IMR-90 (cell line): ENCODE measurements around the gene PKD1. TPM values are rescaled to one million over a fixed set of nuclear protein-coding genes. Genes with fewer than 3 reads are reported as not detected.

Experiments
- ATAC-seq: fragments of 200-7000 bp; cut with Tn5 transposase; 2 replicates; pipeline ENCODE4 v1.9.1; 2020; ENCODE audit warnings: low read depth, mild to moderate bottlenecking, moderate library complexity
- BruUV-seq: library from RNA; stranded (reverse); fragments of 400-500 nt; replicated peaks from 2 replicates; lab custom pipeline; 2021; lab: Mats Ljungman, UMichigan
- CTCF ChIA-PET: fragments of 300-600 bp; formaldehyde crosslinking; extraction: SDS; loops from one replicate; lab custom pipeline; 2021; ENCODE audit warnings: antibody characterized with exemption; lab: Yijun Ruan, JAX
- POLR2A ChIA-PET: fragments of 300-600 bp; sonication (Branson Sonifier 250); formaldehyde crosslinking; loops from one replicate; lab custom pipeline; 2022; ENCODE audit warnings: antibody characterized with exemption; ENCODE audit not compliant: unreplicated experiment; lab: Charles Lee
- DNase-seq: peaks from one replicate; pipeline ENCODE4 v3.0.0; 2013
- H2AFZ ChIP-seq: replicated peaks from 2 replicates; pipeline ENCODE3; 2013; ENCODE audit warnings: low read length, mild to moderate bottlenecking; ENCODE audit not compliant: poor library complexity
- H2AK5ac ChIP-seq: 2 replicates; pipeline ENCODE4 v1.6.1; 2013; ENCODE audit warnings: low read depth, low read length, inconsistent platforms
- H2AK9ac ChIP-seq: replicated peaks from 2 replicates; pipeline ENCODE3; 2013; ENCODE audit warnings: mild to moderate bottlenecking, low read depth, low read length, moderate library complexity; ENCODE audit not compliant: poor library complexity
- H2BK120ac ChIP-seq: 2 replicates; pipeline ENCODE4 v1.6.1; 2013; ENCODE audit warnings: low read depth, low read length, inconsistent platforms
- H2BK15ac ChIP-seq: 3 replicates; pipeline ENCODE4 v1.6.1; 2013; ENCODE audit warnings: low read depth, low read length, inconsistent platforms
- H2BK20ac ChIP-seq: 2 replicates; pipeline ENCODE4 v1.6.1; 2013; ENCODE audit warnings: low read depth, mild to moderate bottlenecking, inconsistent platforms, low read length, moderate library complexity
- H2BK5ac ChIP-seq: 2 replicates; pipeline ENCODE4 v1.6.1; 2013; ENCODE audit warnings: mild to moderate bottlenecking, low read depth, low read length, inconsistent platforms; ENCODE audit not compliant: poor library complexity, severe bottlenecking
- H3K14ac ChIP-seq: replicated peaks from 2 replicates; pipeline ENCODE4 v1.6.1; 2013; ENCODE audit warnings: low read depth, low read length, inconsistent platforms
- H3K18ac ChIP-seq: 2 replicates; pipeline ENCODE4 v1.6.1; 2013; ENCODE audit warnings: low read depth, low read length, control low read depth
- H3K23ac ChIP-seq: 2 replicates; pipeline ENCODE4 v1.6.1; 2013; ENCODE audit warnings: low read depth, low read length, inconsistent platforms
- H3K27ac ChIP-seq: 2 replicates; pipeline ENCODE4 v1.5.1; 2013; ENCODE audit warnings: mild to moderate bottlenecking, control low read depth, low read length; ENCODE audit not compliant: insufficient read depth
- H3K27me3 ChIP-seq: 2 replicates; pipeline ENCODE4 v1.6.1; 2013; ENCODE audit warnings: low read length; ENCODE audit not compliant: control insufficient read depth, insufficient read depth
- H3K36me3 ChIP-seq: 2 replicates; pipeline ENCODE4 v1.6.1; 2013; ENCODE audit warnings: low read length, mixed read lengths; ENCODE audit not compliant: control insufficient read depth, insufficient read depth
- H3K4ac ChIP-seq: 2 replicates; pipeline ENCODE4 v1.6.1; 2013; ENCODE audit warnings: low read depth, low read length, inconsistent platforms
- H3K4me1 ChIP-seq: 2 replicates; pipeline ENCODE4 v1.6.1; 2013; ENCODE audit warnings: low read length, mixed read lengths; ENCODE audit not compliant: control insufficient read depth, insufficient read depth
- H3K4me2 ChIP-seq: 2 replicates; pipeline ENCODE4 v1.6.1; 2013; ENCODE audit warnings: low read depth, mild to moderate bottlenecking, control low read depth, low read length, moderate library complexity
- H3K4me3 ChIP-seq: 2 replicates; pipeline ENCODE4 v1.5.1; 2013; ENCODE audit warnings: low read depth, mild to moderate bottlenecking, control low read depth, low read length, moderate library complexity; ENCODE audit not compliant: insufficient read depth
- H3K56ac ChIP-seq: 2 replicates; pipeline ENCODE4 v1.6.1; 2013; ENCODE audit warnings: low read length, inconsistent platforms; ENCODE audit not compliant: insufficient read depth; ENCODE audit errors: extremely low read depth
- H3K79me1 ChIP-seq, 2 experiments: 2 replicates each; pipeline ENCODE4 v1.6.1; 2013; ENCODE audit warnings: low read length in 2 of 2, inconsistent platforms in 1 of 2, low read depth in 1 of 2
- H3K9ac ChIP-seq: 2 replicates; pipeline ENCODE4 v1.6.1; 2013; ENCODE audit warnings: low read depth, low read length, control low read depth
- H3K9me1 ChIP-seq: 2 replicates; pipeline ENCODE4 v1.6.1; 2013; ENCODE audit warnings: low read length, inconsistent platforms; ENCODE audit not compliant: insufficient read depth
- H3K9me3 ChIP-seq: 2 replicates; pipeline ENCODE4 v1.6.1; 2013; ENCODE audit warnings: low read length; ENCODE audit not compliant: control insufficient read depth, insufficient read depth
- H4K20me1 ChIP-seq: 2 replicates; pipeline ENCODE4 v1.6.1; 2013; ENCODE audit warnings: low read length, inconsistent platforms; ENCODE audit not compliant: insufficient read depth
- H4K5ac ChIP-seq: 2 replicates; pipeline ENCODE4 v1.6.1; 2013; ENCODE audit warnings: mild to moderate bottlenecking, low read depth, low read length, control low read depth
- H4K8ac ChIP-seq, 2 experiments: 2 replicates each; pipeline ENCODE4 v1.6.1; 2013; ENCODE audit warnings: low read depth in 2 of 2, low read length in 2 of 2, control low read depth in 1 of 2, inconsistent platforms in 1 of 2
- H4K91ac ChIP-seq: 2 replicates; pipeline ENCODE4 v1.6.1; 2013; ENCODE audit warnings: low read depth, low read length, inconsistent platforms; ENCODE audit not compliant: insufficient read depth
- BHLHE40 ChIP-seq: fragments of 150-350 bp; IDR thresholded peaks from 2 replicates; pipeline ENCODE4 v1.6.1; 2016; ENCODE audit warnings: mild to moderate bottlenecking, low read depth, low read length
- CEBPB ChIP-seq: IDR thresholded peaks from 2 replicates; pipeline ENCODE4 v1.6.1; 2012; ENCODE audit warnings: low read depth, low read length, improper control_type of control experiment
- CHD1 ChIP-seq: IDR thresholded peaks from 2 replicates; pipeline ENCODE4 v1.6.1; 2012; ENCODE audit warnings: low read depth, low read length, improper control_type of control experiment
- FOS ChIP-seq: fragments of 150-350 bp; IDR thresholded peaks from 2 replicates; pipeline ENCODE4 v1.6.1; 2016; ENCODE audit warnings: low read depth, low read length
- MAFK ChIP-seq: IDR thresholded peaks from 2 replicates; pipeline ENCODE4 v1.6.1; 2012; ENCODE audit warnings: low read depth, low read length, improper control_type of control experiment
- MXI1 ChIP-seq: IDR thresholded peaks from 2 replicates; pipeline ENCODE4 v1.6.1; 2012; ENCODE audit warnings: low read depth, mild to moderate bottlenecking, low read length, moderate library complexity, borderline replicate concordance
- NFE2L2 ChIP-seq: fragments of 150-350 bp; IDR thresholded peaks from 2 replicates; pipeline ENCODE4 v1.6.1; 2016; ENCODE audit warnings: low read depth, mild to moderate bottlenecking, low read length
- POLR2A ChIP-seq: IDR thresholded peaks from 2 replicates; pipeline ENCODE4 v1.6.1; 2012; ENCODE audit warnings: mild to moderate bottlenecking, low read depth, low read length
- RAD21 ChIP-seq: IDR thresholded peaks from 2 replicates; pipeline ENCODE4 v1.6.1; 2012; ENCODE audit warnings: low read length, improper control_type of control experiment
- RFX5 ChIP-seq: IDR thresholded peaks from 2 replicates; pipeline ENCODE4 v1.8.0; 2012; ENCODE audit warnings: low read depth, mild to moderate bottlenecking, low read length, moderate library complexity
- SMC3 ChIP-seq: fragments of 150-350 bp; IDR thresholded peaks from 2 replicates; pipeline ENCODE4 v1.6.1; 2016; ENCODE audit warnings: low read depth, mild to moderate bottlenecking, antibody characterized with exemption, low read length, moderate library complexity
- WGBS, 2 experiments: methylation state at CpG; one replicate each; pipeline versions ENCODE4 v1.1.5 to v1.1.7; 2013; ENCODE audit warnings: missing lambda C conversion rate in 2 of 2; ENCODE audit not compliant: insufficient read length in 1 of 2; ENCODE audit errors: extremely low coverage in 2 of 2; 5-methylcytosine and 5-hydroxymethylcytosine counted together
- dilution Hi-C: fragments of 300-500 bp; cut with HindIII; formaldehyde crosslinking; loops from one replicate; pipeline ENCODE4 v1.14.3; 2018; ENCODE audit warnings: low sequenced_read_pairs; ENCODE audit not compliant: unreplicated experiment
- in situ Hi-C: fragments of 300-500 bp; cut with MboI; formaldehyde crosslinking; loops from 3 replicates; pipeline ENCODE4 v1.14.3; 2019; ENCODE audit warnings: low sequenced_read_pairs, inconsistent platforms, mixed read lengths
- intact Hi-C: fragments of 100-400 bp; cut with micrococcal nuclease; formaldehyde crosslinking; loops from 2 replicates; pipeline ENCODE4 v1.10.0; 2022
- polyA plus RNA-seq, 3 experiments: library from polyadenylated mRNA; depleted of rRNA; stranded (reverse); fragments of >200 nt; gene quantifications; 2 replicates each; pipeline ENCODE4 v1.2.3, GENCODE V29; 2012; ENCODE audit warnings: low replicate concordance in 1 of 3
- total RNA-seq: library from RNA; depleted of rRNA; stranded (reverse); fragments of >200 nt; gene quantifications from 2 replicates; pipeline ENCODE4 v1.2.3, GENCODE V29; 2012
- TF ChIP-seq, protein P1 (sequence below): fragments of 150-350 bp; IDR thresholded peaks from 2 replicates; pipeline ENCODE4 v1.6.1; 2016; ENCODE audit warnings: low read depth, mild to moderate bottlenecking, low read length, moderate library complexity, borderline replicate concordance
- TF ChIP-seq, protein P2 (sequence below): conservative IDR thresholded peaks from 2 replicates; pipeline ENCODE4 v1.5.1; 2012; ENCODE audit warnings: mild to moderate bottlenecking, low read depth, low read length, improper control_type of control experiment

Gene PKD1
- total and polyA plus RNA-seq, 2 of the 4 experiments (the other 2 are of a cell fraction) = 7.9 to 97.3 TPM

DNA sequence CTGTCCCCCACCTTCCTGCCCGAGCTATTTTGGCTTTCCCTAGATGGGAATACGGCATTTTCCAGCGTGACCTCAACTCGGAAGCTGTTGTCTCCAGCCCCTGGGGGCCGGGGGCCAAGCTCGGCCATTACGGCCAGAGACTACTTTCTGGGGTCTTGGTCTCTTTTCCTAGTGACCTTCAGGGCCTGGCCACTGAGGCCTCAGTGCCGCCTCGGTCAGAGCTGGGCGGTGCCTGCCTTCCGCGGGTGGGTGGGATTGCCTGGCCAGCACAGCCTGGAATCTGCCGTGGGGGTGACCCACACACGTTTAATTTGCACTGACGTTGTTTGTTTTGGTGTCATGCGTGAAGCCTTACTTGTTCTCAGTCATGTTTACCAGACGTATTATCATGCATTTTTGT is 58.7 kb downstream of the PKD1 start:
- Histone ChIP-seq H3K27me3 (no peaks in the 10 kb centered on the region), H2BK20ac (no peak overlapping the region), H3K23ac (no peak overlapping the region), H3K9me1 (no peaks in the 10 kb centered on the region), H2AFZ (no peak overlapping the region), H4K5ac (no peak overlapping the region), H4K91ac (no peak overlapping the region), H4K8ac (no peak overlapping the region), H3K18ac (no peak overlapping the region), H4K20me1 (no peaks in the 10 kb centered on the region), H3K36me3 (peaks cover 65% of the 10 kb centered on the region), H3K9ac (no peak overlapping the region), H2BK15ac (no peak overlapping the region), H3K4ac (no peak overlapping the region), H3K14ac (no peak overlapping the region), H3K4me1 (peaks cover 1% of the 10 kb centered on the region; the same call in 1 of the 2 replicates), H2AK9ac (no peak overlapping the region), H2AK5ac (no peak overlapping the region), H3K4me3 (no peak overlapping the region), H3K4me2 (no peak overlapping the region), H3K79me1 (no peaks in the 10 kb centered on the region; a peak in 1 of 4 replicates), H3K9me3 (no peaks in the 10 kb centered on the region), H2BK120ac (no peak overlapping the region), H3K27ac (no peak overlapping the region), H3K56ac (no peak overlapping the region), H2BK5ac (no peak overlapping the region)
- CTCF ChIA-PET = no interaction called here
- dilution Hi-C loops = no loop called here
- no peak for TF ChIP-seq NFE2L2
- no peak for TF ChIP-seq MAFK
- no peak for TF ChIP-seq FOS
- TF ChIP-seq, protein P1, sequence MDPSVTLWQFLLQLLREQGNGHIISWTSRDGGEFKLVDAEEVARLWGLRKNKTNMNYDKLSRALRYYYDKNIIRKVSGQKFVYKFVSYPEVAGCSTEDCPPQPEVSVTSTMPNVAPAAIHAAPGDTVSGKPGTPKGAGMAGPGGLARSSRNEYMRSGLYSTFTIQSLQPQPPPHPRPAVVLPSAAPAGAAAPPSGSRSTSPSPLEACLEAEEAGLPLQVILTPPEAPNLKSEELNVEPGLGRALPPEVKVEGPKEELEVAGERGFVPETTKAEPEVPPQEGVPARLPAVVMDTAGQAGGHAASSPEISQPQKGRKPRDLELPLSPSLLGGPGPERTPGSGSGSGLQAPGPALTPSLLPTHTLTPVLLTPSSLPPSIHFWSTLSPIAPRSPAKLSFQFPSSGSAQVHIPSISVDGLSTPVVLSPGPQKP = no peak
- TF ChIP-seq SMC3 = no peak
- TF ChIP-seq CHD1 = no peak
- TF ChIP-seq RAD21 = no peak
- TF ChIP-seq MXI1 = no peak
- no peak for TF ChIP-seq CEBPB
- no peak for TF ChIP-seq POLR2A
- no peak for TF ChIP-seq BHLHE40
- TF ChIP-seq, protein P2, sequence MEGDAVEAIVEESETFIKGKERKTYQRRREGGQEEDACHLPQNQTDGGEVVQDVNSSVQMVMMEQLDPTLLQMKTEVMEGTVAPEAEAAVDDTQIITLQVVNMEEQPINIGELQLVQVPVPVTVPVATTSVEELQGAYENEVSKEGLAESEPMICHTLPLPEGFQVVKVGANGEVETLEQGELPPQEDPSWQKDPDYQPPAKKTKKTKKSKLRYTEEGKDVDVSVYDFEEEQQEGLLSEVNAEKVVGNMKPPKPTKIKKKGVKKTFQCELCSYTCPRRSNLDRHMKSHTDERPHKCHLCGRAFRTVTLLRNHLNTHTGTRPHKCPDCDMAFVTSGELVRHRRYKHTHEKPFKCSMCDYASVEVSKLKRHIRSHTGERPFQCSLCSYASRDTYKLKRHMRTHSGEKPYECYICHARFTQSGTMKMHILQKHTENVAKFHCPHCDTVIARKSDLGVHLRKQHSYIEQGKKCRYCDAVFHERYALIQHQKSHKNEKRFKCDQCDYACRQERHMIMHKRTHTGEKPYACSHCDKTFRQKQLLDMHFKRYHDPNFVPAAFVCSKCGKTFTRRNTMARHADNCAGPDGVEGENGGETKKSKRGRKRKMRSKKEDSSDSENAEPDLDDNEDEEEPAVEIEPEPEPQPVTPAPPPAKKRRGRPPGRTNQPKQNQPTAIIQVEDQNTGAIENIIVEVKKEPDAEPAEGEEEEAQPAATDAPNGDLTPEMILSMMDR = no peak
- TF ChIP-seq RFX5 = no peak
- DNase-seq = no peak
- in situ Hi-C loops = no loop called here
- WGBS, 2 experiments = 94% methylated on average over 16 of the region's 17 CpGs; no CpG with 5 or more reads in 1 of the 2 experiments
- POLR2A ChIA-PET = interaction anchor here (0.6 kb wide), 1 partner anchor 85 kb away, joined by 11 read pairs; no protein-coding TSS in a partner anchor
- intact Hi-C loops = no loop called here
- no TSS peak for BruUV-seq
- no peak for ATAC-seq
